ENCODE results near the gene ARHGAP27. TPM values are rescaled to one million over a fixed set of nuclear protein-coding genes. Genes with fewer than 3 reads are reported as not detected.
A peak's percentile ranks its signal among the peaks of the same experiment; 100 is the strongest.

The ARHGAP27 gene
- total RNA-seq, 1 donor from 2014 or later: 75.7 TPM

- no peak for DNase-seq
- no peak for ATAC-seq (ENCODE audit: low read depth)
- TF ChIP-seq CTCF (IDR thresholded peaks at IDR 0.05): no peak
Observed at GRCh38 chr17:45406107-45406506, 26.6 kb downstream of the ARHGAP27 start.

GRCh38 chr17:45405250-45406086 lies 27.2 kb downstream of the ARHGAP27 start:
- Mint-ChIP-seq H3K9me3 (no peaks in the 10 kb centered on the region), H3K4me1 (peaks cover 49% of the 10 kb centered on the region), H3K27me3 (no peaks in the 10 kb centered on the region), H3K36me3 (ENCODE audit: low read depth) (peaks cover 52% of the 10 kb centered on the region), H3K4me3 (no peak overlapping the region), H3K27ac (no peak overlapping the region)
- ChIA-PET CTCF (no interaction called here), POLR2A (interaction anchor here (0.9 kb wide), 1 partner anchor 27 kb away, joined by 3 read pairs; the partner anchor contains the start of gene ARHGAP27)
- no peak for ATAC-seq (ENCODE audit: low read depth)
- intact Hi-C loops (cut with micrococcal nuclease): no loop called here
- DNase-seq: no peak
- TF ChIP-seq CTCF (IDR thresholded peaks at IDR 0.05): no peak

More at GRCh38 chr17:45406107-45406506, 26.6 kb downstream of the ARHGAP27 start:
- peaks cover 46% of the 10 kb centered on the region for H3K36me3 Mint-ChIP-seq (ENCODE audit: low read depth)
- POLR2A ChIA-PET: interaction anchor here (0.9 kb wide), 2 partner anchors 27 to 89 kb away, joined by 3 to 4 read pairs; partner anchors contain the start of genes ARHGAP27 and MAP3K14
- H3K27me3 Mint-ChIP-seq: no peaks in the 10 kb centered on the region
- intact Hi-C loops (cut with micrococcal nuclease): no loop called here
- peaks cover 55% of the 10 kb centered on the region for H3K4me1 Mint-ChIP-seq
- CTCF ChIA-PET: interaction anchor here (1.2 to 1.3 kb wide), 2 partner anchors 12 to 129 kb away, joined by 5 to 8 read pairs; no protein-coding TSS in a partner anchor
- H3K27ac Mint-ChIP-seq: no peak overlapping the region
- H3K4me3 Mint-ChIP-seq: no peak overlapping the region
- no peaks in the 10 kb centered on the region for H3K9me3 Mint-ChIP-seq

- intact Hi-C loops (cut with micrococcal nuclease): no loop called here
- no peak for TF ChIP-seq CTCF (IDR thresholded peaks at IDR 0.05)
- H3K36me3 Mint-ChIP-seq (ENCODE audit: low read depth): peaks cover 56% of the 10 kb centered on the region
- no peaks in the 10 kb centered on the region for H3K9me3 Mint-ChIP-seq
- H3K4me1 Mint-ChIP-seq: peaks cover 45% of the 10 kb centered on the region
- CTCF ChIA-PET: interaction anchor here (0.7 kb wide), 1 partner anchor 128 kb away, joined by 4 read pairs; no protein-coding TSS in a partner anchor
- no peaks in the 10 kb centered on the region for H3K27me3 Mint-ChIP-seq
- ATAC-seq (ENCODE audit: low read depth) (no peak), DNase-seq (no peak)
- no peak overlapping the region for H3K27ac Mint-ChIP-seq
- POLR2A ChIA-PET: no interaction called here
- no peak overlapping the region for H3K4me3 Mint-ChIP-seq
Observed at GRCh38 chr17:45404870-45405249, 27.8 kb downstream of the ARHGAP27 start.

GRCh38 chr17:45403906-45404490 lies 28.7 kb downstream of the ARHGAP27 start:
- Mint-ChIP-seq H3K27me3 (no peaks in the 10 kb centered on the region), H3K36me3 (ENCODE audit: low read depth) (peaks cover 65% of the 10 kb centered on the region), H3K9me3 (no peaks in the 10 kb centered on the region), H3K4me3 (no peak overlapping the region), H3K27ac (peak overlapping the region; percentile 30), H3K4me1 (peaks cover 38% of the 10 kb centered on the region)
- POLR2A ChIA-PET: no interaction called here
- TF ChIP-seq CTCF (IDR thresholded peaks at IDR 0.05): no peak
- CTCF ChIA-PET: interaction anchor here (0.7 kb wide), 1 partner anchor 127 kb away, joined by 4 read pairs; no protein-coding TSS in a partner anchor
- DNase-seq (no peak), ATAC-seq (ENCODE audit: low read depth) (no peak)
- intact Hi-C loops (cut with micrococcal nuclease): no loop called here

GRCh38 chr17:45402916-45403315 lies 29.8 kb downstream of the ARHGAP27 start:
- no peak overlapping the region for H3K27ac Mint-ChIP-seq
- CTCF ChIA-PET: no interaction called here
- intact Hi-C loops (cut with micrococcal nuclease): no loop called here

More at GRCh38 chr17:45402916-45403315, 29.8 kb downstream of the ARHGAP27 start:
- Mint-ChIP-seq H3K36me3 (ENCODE audit: low read depth) (peaks cover 75% of the 10 kb centered on the region), H3K27me3 (no peaks in the 10 kb centered on the region), H3K4me3 (no peak overlapping the region), H3K4me1 (peaks cover 27% of the 10 kb centered on the region), H3K9me3 (no peaks in the 10 kb centered on the region)
- no peak for ATAC-seq (ENCODE audit: low read depth)
- POLR2A ChIA-PET: no interaction called here
- no peak for DNase-seq
- no peak for TF ChIP-seq CTCF (IDR thresholded peaks at IDR 0.05)
